PFSK-1 (cell line): Measurements from ENCODE around the gene RASAL2.

Experiments used
- POLR2AphosphoS5 ChIP-seq: IDR thresholded peaks from 2 replicates; pipeline ENCODE4 v1.6.1; 2012; ENCODE audit warnings: low read depth, mild to moderate bottlenecking, control low read depth, low read length, moderate library complexity
- SIN3A ChIP-seq: IDR thresholded peaks from 2 replicates; pipeline ENCODE4 v1.6.1; 2012; ENCODE audit warnings: mild to moderate bottlenecking, low read length, moderate library complexity, borderline replicate concordance; ENCODE audit not compliant: insufficient read depth
- TAF1 ChIP-seq: IDR thresholded peaks from 2 replicates; pipeline ENCODE4 v1.6.1; 2012; ENCODE audit warnings: low read length, control low read depth, borderline replicate concordance; ENCODE audit not compliant: insufficient read depth
- TF ChIP-seq, protein P1 (sequence below), 2 experiments: IDR thresholded peaks; 2 replicates each; pipeline versions ENCODE4 v1.6.1 to v1.8.0; 2011 to 2012; ENCODE audit warnings: low read depth in 2 of 2, low read length in 2 of 2, control low read depth in 1 of 2, inconsistent platforms in 1 of 2, mild to moderate bottlenecking in 1 of 2, moderate library complexity in 1 of 2; ENCODE audit not compliant: insufficient read depth in 1 of 2

DNA sequence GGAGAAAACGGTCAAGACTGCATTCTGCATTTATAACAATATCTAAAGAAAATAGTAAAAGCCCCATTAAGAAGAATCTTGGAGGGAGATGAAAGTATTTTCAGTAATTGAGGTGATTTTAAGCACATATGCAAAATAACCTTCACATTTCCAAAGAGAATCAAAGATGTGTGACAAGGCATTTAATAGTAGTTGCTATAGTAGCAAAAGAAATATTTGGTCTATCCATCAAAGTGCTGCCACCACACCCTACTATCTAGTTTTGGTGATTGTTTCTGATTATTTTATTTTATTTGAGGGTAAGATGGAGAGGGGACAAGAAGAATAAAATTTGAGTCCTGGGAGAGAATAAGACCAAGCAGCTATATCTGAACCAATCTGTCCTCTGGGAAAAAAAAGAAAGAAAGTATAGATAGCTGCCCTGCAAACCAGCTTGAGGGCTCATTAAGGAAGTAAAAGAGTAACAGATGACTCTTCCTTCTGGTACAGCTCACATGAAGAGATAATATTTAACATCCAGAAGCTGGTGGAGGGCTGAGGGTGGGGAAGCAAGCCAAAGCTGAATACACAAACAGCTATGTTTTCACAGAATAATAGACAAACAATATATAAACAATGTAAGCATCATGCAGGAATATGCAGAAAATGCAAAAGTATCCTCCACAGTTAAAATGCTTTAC is 47.2 kb upstream of the RASAL2 start:
- TF ChIP-seq POLR2AphosphoS5 (no peak), SIN3A (no peak), TAF1 (no peak)
- TF ChIP-seq, protein P1, sequence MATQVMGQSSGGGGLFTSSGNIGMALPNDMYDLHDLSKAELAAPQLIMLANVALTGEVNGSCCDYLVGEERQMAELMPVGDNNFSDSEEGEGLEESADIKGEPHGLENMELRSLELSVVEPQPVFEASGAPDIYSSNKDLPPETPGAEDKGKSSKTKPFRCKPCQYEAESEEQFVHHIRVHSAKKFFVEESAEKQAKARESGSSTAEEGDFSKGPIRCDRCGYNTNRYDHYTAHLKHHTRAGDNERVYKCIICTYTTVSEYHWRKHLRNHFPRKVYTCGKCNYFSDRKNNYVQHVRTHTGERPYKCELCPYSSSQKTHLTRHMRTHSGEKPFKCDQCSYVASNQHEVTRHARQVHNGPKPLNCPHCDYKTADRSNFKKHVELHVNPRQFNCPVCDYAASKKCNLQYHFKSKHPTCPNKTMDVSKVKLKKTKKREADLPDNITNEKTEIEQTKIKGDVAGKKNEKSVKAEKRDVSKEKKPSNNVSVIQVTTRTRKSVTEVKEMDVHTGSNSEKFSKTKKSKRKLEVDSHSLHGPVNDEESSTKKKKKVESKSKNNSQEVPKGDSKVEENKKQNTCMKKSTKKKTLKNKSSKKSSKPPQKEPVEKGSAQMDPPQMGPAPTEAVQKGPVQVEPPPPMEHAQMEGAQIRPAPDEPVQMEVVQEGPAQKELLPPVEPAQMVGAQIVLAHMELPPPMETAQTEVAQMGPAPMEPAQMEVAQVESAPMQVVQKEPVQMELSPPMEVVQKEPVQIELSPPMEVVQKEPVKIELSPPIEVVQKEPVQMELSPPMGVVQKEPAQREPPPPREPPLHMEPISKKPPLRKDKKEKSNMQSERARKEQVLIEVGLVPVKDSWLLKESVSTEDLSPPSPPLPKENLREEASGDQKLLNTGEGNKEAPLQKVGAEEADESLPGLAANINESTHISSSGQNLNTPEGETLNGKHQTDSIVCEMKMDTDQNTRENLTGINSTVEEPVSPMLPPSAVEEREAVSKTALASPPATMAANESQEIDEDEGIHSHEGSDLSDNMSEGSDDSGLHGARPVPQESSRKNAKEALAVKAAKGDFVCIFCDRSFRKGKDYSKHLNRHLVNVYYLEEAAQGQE (IDR thresholded peaks at IDR 0.05; ENCODE audit: insufficient read depth in 1 of 2, low read depth in 2 of 2, low read length in 2 of 2), result no peak
